Measurements from ENCODE around the gene IGFBP3. TPM values are rescaled to one million over a fixed set of nuclear protein-coding genes. Genes with fewer than 3 reads are reported as not detected.

IGFBP3 gene
- total and polyA plus RNA-seq, 12 donors = 32.1 to 183 (median 70.6) TPM

DNA sequence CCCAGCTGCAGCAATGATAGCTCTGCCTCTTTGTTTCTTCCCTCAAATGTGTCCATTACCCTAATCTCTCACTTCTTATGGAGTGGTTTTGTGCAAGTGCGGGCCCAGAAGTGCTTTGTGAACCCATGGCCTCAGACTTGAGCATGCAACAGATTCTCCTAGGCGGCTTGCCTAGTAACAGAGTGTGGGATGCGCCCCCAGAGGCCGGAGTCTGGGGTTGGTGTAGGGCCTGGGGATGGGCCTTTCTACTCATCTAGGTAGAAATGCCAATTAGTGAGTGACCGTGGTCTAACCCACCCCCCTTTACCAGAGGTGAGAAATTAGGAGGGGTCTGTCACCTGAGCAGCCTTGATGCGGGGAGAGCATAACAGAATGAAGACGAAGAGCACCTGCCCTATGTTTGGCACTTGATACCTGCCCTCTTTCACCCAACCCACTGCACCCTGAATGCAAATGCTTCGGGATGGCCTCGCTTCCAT is 39.8 kb downstream of the IGFBP3 start:
- DNase-seq = no peak
- H3K4me3 ChIP-seq = no peak overlapping the region
- H3K36me3 ChIP-seq = no peaks in the 10 kb centered on the region
- peaks cover 0 to 32% (median 20%) of the 10 kb centered on the region in 7 donors for H3K27me3 ChIP-seq
- no peak for ATAC-seq
- 91 to 92% methylated on average over 9 of the region's 9 CpGs for WGBS, 2 donors
- TF ChIP-seq, protein P1, sequence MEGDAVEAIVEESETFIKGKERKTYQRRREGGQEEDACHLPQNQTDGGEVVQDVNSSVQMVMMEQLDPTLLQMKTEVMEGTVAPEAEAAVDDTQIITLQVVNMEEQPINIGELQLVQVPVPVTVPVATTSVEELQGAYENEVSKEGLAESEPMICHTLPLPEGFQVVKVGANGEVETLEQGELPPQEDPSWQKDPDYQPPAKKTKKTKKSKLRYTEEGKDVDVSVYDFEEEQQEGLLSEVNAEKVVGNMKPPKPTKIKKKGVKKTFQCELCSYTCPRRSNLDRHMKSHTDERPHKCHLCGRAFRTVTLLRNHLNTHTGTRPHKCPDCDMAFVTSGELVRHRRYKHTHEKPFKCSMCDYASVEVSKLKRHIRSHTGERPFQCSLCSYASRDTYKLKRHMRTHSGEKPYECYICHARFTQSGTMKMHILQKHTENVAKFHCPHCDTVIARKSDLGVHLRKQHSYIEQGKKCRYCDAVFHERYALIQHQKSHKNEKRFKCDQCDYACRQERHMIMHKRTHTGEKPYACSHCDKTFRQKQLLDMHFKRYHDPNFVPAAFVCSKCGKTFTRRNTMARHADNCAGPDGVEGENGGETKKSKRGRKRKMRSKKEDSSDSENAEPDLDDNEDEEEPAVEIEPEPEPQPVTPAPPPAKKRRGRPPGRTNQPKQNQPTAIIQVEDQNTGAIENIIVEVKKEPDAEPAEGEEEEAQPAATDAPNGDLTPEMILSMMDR (IDR thresholded peaks at IDR 0.05) = no peak
- H3K9me3 ChIP-seq = peaks cover 0 to 19% (median 12%) of the 10 kb centered on the region in 11 donors
- intact Hi-C loops (cut with DNase I) = no loop called here
- H3K4me1 ChIP-seq = no peaks in the 10 kb centered on the region
- no peak overlapping the region for H3K27ac ChIP-seq

DNA sequence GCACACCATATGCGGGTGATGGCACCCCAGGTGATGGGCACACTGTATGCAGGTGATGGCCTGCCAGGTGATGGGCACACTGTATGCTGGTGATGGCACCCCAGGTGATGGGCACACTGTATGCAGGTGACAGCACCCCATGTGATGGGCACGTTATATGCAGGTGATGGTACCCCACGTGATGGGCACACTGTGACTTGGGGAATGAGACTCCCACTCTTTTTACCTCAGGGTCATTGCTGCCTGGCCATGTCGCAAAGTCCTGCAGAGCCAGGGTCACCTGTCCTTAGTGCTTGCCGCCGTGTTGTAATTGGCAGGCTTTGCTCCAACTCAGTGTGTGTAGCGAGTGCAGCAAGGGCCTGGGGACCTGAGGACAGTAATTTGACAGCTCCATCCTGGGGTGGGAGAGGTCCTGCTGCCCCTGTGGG is 40.6 kb downstream of the IGFBP3 start:
- TF ChIP-seq, protein P1 (IDR thresholded peaks at IDR 0.05) = no peak
- Histone ChIP-seq H3K9me3 (peaks cover 0 to 19% (median 12%) of the 10 kb centered on the region in 11 donors), H3K4me3 (no peak overlapping the region), H3K27me3 (peaks cover 0 to 23% (median 13%) of the 10 kb centered on the region in 7 donors), H3K36me3 (no peaks in the 10 kb centered on the region), H3K4me1 (no peaks in the 10 kb centered on the region), H3K27ac (no peak overlapping the region)
- ATAC-seq = no peak
- 89 to 93% methylated on average over 7 of the region's 7 CpGs for WGBS, 2 donors
- DNase-seq = no peak
- intact Hi-C loops (cut with DNase I) = no loop called here

DNA sequence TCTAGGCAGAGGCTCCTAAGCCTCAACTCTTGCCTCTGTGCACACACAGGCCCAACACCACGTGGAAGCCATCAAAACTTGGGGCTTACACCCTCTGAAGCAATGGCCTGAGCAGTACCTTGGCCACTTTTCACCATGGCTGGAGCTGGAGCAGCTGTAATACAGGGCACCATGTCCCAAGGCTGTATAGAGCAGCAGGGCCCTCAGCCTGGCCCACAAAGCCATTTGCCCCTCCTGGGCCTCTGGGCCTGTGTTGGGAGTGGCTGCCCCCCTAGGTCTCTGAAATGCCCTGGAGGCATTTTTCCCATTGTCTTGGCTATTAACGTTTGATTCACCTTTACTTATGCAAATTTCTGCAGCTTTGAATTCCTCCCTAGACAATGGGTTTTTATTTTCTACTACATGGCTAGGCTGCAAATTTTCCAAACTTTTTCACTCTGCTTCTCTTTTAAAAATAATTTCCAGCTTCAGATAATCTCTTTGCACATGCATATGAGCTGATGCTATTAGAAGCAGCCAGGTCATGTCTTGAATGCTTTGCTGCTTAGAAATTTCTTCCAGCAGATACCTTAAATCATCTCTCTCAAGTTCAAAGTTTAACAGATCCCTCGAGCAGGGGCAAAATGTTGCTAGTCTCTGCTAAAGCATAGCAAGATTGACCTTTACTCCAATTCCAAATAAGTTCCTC is 42.5 kb downstream of the IGFBP3 start:
- H3K27me3 ChIP-seq = peaks cover 0 to 10% (median 0%) of the 10 kb centered on the region in 7 donors
- peaks cover 0 to 19% (median 12%) of the 10 kb centered on the region in 11 donors for H3K9me3 ChIP-seq
- DNase-seq (no peak), ATAC-seq (no peak)
- H3K4me3 ChIP-seq = no peak overlapping the region
- intact Hi-C loops (cut with DNase I) = no loop called here
- no peak overlapping the region for H3K27ac ChIP-seq
- no peaks in the 10 kb centered on the region for H3K36me3 ChIP-seq
- H3K4me1 ChIP-seq = no peaks in the 10 kb centered on the region
- WGBS, 2 donors = 38 to 56% methylated on average over 3 of the region's 3 CpGs
- TF ChIP-seq, protein P1 (IDR thresholded peaks at IDR 0.05) = no peak

DNA sequence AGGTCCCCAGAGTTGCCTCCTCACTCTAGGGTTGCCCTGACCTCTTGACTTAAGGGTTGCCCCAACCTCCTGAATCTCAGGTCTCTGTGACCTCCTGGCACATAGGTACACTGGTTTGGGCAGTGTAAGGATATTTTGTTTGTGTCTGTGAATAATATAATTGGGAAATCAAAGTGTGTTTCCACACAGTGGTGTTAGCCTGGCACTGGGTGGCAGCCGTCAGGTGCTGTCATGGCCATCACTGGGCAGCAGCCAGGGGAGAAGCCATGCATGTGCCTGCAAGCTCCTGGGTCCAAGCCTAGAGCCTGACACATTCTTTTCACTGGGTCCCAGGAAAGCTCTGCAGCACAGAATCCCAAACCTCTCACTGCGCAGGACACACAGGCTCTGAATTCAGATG is 44.6 kb downstream of the IGFBP3 start:
- Histone ChIP-seq H3K4me1 (no peaks in the 10 kb centered on the region), H3K27ac (no peak overlapping the region), H3K9me3 (peaks cover 0 to 19% (median 12%) of the 10 kb centered on the region in 11 donors), H3K27me3 (no peaks in the 10 kb centered on the region), H3K36me3 (no peaks in the 10 kb centered on the region), H3K4me3 (no peak overlapping the region)
- DNase-seq (no peak), ATAC-seq (no peak)
- TF ChIP-seq, protein P1 (IDR thresholded peaks at IDR 0.05) = no peak
- intact Hi-C loops (cut with DNase I) = no loop called here
- 96 to 98% methylated on average over 2 of the region's 2 CpGs for WGBS, 2 donors
